Ishikawa (cell line): Measurements from ENCODE around the gene DNAJC18.

Source experiments
- CEBPB ChIP-seq: IDR thresholded peaks from 2 replicates; pipeline ENCODE4 v1.6.1; 2012
- CREB1 ChIP-seq: IDR thresholded peaks from 2 replicates; pipeline ENCODE4 v1.6.1; 2012; ENCODE audit warnings: low read depth
- EGR1 ChIP-seq: IDR thresholded peaks from 2 replicates; pipeline ENCODE4 v1.6.1; 2012
- FOXM1 ChIP-seq: IDR thresholded peaks from 2 replicates; pipeline ENCODE4 v1.6.1; 2012; ENCODE audit warnings: low read depth, borderline replicate concordance
- MAX ChIP-seq: IDR thresholded peaks from 2 replicates; pipeline ENCODE4 v1.6.1; 2012
- NFIC ChIP-seq: IDR thresholded peaks from 2 replicates; pipeline ENCODE4 v1.6.1; 2012
- RAD21 ChIP-seq: IDR thresholded peaks from 2 replicates; pipeline ENCODE4 v1.6.1; 2012; ENCODE audit warnings: low read depth
- REST ChIP-seq: IDR thresholded peaks from 2 replicates; pipeline ENCODE4 v1.6.1; 2012; ENCODE audit warnings: low read depth, mild to moderate bottlenecking
- TAF1 ChIP-seq: IDR thresholded peaks from 2 replicates; pipeline ENCODE4 v1.6.1; 2012; ENCODE audit warnings: low read depth, mild to moderate bottlenecking
- TCF12 ChIP-seq: IDR thresholded peaks from 2 replicates; pipeline ENCODE4 v1.6.1; 2012; ENCODE audit warnings: low read depth
- TEAD4 ChIP-seq: IDR thresholded peaks from 2 replicates; pipeline ENCODE4 v1.6.1; 2012
- USF1 ChIP-seq: IDR thresholded peaks from 2 replicates; pipeline ENCODE4 v1.6.1; 2012
- YY1 ChIP-seq: IDR thresholded peaks from 2 replicates; pipeline ENCODE4 v1.6.1; 2012; ENCODE audit warnings: low read depth
- ZBTB7A ChIP-seq: IDR thresholded peaks from 2 replicates; pipeline ENCODE4 v1.6.1; 2012; ENCODE audit warnings: low read depth

The DNAJC18 gene

GRCh38 chr5:139454568-139455290 is 15.4 kb upstream of the DNAJC18 start:
- no peak for TF ChIP-seq CEBPB

GRCh38 chr5:139453683-139454567 is 14.6 kb upstream of the DNAJC18 start:
- TF ChIP-seq CEBPB (no peak), MAX (no peak), YY1 (no peak), TAF1 (no peak)

GRCh38 chr5:139451878-139452660 is 12.7 kb upstream of the DNAJC18 start:
- TF ChIP-seq TCF12 (no peak), NFIC (no peak), YY1 (no peak), FOXM1 (no peak), EGR1 (no peak), REST (no peak), TEAD4 (no peak), ZBTB7A (no peak), USF1 (no peak)

GRCh38 chr5:139451176-139451575 is 11.9 kb upstream of the DNAJC18 start:
- TF ChIP-seq FOXM1, result no peak
- TF ChIP-seq NFIC, result no peak
- TF ChIP-seq MAX, result no peak
- no peak for TF ChIP-seq RAD21
- TF ChIP-seq TCF12, result no peak
- TF ChIP-seq EGR1, result no peak

- no peak for TF ChIP-seq MAX
Observed at GRCh38 chr5:139446956-139447779, 7.8 kb upstream of the DNAJC18 start.

- TF ChIP-seq EGR1 (no peak), TAF1 (no peak), CREB1 (no peak), REST (no peak), YY1 (no peak), FOXM1 (no peak), TEAD4 (no peak), CEBPB (no peak), USF1 (no peak)
Observed at GRCh38 chr5:139445325-139446170, 6.2 kb upstream of the DNAJC18 start.
